HG03280 (cell line): Measurements from ENCODE around the gene EIF6.
"Not testable (repeated sequence)": the region's sequence is repeated elsewhere in the genome, so short reads cannot be mapped to it uniquely, and the experiment has no call there.

Experiments used
- ATAC-seq: cut with Tn5 transposase; IDR thresholded peaks from one replicate; pipeline ENCODE4 v1.9.1; 2021; ENCODE audit warnings: mild to moderate bottlenecking, moderate library complexity; ENCODE audit not compliant: unreplicated experiment

The EIF6 gene

DNA sequence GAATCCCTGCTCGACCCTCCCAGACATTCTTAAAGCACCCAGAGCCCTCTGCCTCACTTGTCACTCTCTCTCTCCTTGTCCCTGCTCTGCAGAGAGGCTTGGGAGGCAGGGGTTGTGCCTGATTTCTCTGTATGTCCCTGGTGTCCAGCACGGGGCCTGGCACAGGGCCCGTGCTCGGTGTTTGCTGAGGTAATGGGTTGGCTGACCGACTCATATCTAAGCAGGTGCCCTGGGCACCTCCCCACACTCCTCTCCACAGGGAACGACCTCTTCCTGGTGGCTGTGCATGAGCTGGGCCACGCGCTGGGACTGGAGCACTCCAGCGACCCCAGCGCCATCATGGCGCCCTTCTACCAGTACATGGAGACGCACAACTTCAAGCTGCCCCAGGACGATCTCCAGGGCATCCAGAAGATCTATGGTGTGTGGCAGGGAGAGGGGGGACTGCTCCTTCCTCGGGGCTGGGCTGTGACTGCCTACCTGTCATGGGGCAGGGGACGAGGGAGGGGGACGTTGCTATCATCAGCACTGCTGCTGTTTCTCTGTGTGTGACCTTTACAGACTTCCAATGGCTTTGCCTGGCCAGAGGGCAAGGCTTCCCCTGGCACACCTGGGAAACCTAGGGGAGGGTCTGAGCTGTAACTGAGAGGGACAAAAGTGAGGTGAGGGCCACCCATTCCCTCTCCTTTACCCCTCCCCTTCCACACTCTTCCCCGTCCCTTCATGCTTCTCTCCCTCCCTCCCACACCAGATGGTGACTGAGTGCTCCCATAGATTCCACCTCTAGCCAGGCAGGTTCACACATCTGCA is 20.8 kb downstream of the EIF6 start:
- no peak for ATAC-seq

DNA sequence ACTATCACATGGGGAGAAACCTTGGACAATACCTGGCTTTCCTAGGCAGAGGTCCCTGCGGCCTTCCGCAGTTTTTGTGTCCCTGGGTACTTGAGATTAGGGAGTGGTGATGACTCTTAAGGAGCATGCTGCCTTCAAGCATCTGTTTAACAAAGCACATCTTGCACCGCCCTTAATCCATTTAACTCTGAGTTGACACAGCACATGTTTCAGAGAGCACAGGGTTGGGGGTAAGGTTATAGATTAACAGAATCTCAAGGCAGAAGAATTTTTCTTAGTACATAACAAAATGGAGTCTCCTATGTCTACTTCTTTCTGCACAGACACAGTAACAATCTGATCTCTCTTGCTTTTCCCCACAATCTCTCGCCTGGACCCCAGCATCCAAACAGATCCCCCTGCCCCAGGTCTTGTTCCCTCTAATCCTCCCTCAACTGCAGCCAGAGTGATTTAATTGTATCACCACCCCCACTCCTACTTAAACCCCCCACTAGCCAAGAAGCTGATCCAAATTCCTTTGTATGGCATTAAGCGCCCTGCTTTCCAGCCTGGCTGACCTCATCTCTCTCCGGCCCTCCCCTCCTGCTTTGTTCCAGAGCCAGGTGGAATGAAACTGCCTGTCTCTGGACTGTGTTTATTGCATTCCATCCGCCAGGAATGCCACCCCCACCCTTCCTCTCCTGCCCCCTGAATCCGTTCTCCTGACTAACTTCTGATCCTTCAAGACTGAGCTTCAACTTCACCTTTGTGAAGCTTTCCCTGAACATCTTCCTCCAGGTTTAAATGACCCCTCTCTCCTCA is 21.6 kb downstream of the EIF6 start:
- not testable (repeated sequence) for ATAC-seq

DNA sequence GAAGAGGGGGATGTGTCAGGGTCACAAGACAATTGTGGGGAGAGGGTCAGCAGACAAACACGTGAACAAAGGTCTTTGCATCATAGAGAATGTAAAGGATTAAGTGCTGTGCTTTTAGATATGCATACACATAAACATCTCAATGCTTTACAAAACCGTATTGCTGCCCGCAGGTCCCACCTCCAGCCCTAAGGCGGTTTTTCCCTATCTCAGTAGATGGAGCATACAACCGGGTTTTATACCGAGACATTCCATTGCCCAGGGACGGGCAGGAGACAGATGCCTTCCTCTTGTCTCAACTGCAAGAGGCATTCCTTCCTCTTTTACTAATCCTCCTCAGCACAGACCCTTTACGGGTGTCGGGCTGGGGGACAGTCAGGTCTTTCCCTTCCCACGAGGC is 22.3 kb downstream of the EIF6 start:
- ATAC-seq: not testable (repeated sequence)

DNA sequence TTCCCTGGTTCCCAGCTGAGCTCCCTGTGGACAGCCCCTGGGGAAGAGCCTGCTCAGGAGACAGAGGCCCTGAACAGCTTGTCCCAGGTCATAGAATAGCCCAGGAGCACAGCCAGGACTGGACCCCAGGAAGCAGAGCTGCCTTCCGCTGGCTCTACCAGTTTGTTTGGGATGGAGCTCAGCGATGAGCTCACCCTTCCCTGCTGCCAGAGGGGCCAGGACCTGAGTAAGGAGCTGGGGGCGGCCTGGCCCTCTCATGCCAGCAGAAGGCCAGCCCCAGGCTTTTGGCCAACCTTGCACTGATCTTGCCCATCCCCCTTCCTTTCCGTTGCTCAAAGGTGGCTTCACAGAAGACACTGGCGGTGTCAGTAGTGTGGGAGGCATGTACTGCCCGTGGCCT is 24.1 kb downstream of the EIF6 start:
- ATAC-seq: no peak

DNA sequence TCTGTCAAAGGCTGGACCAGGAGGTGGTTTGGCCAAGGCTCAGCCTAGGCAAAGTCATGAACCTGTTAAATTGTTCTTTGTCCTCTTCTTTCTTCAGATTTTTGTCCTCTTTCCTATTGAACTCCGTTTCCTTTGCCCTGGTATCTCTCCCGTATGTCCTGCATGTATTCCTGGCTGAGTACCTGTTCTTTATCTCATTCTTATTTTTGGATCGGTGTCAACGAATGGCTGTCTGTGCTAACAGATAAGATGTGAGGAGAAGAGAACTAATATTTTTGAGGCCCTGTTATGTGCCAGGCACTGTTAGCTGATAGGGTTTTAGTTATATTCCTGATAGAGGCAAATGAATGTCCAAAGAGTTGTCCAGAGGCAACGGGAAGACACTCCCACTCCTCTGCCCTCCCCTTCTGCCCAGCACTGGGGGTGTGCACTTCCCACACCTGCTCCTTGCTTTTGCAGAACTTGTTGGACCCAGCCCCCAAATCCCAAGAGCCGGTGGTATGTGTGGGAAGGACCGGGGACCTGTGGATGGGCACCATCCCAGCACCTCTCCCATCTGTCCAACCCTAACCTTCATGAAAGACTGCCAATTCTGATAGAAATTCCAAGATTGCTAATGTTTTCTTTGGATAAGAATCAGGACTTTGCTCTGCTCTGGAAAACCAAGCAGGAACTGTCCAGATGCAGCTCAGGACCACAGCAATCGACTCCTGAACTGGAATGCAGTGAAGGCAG is 27.2 kb downstream of the EIF6 start:
- ATAC-seq: no peak

DNA sequence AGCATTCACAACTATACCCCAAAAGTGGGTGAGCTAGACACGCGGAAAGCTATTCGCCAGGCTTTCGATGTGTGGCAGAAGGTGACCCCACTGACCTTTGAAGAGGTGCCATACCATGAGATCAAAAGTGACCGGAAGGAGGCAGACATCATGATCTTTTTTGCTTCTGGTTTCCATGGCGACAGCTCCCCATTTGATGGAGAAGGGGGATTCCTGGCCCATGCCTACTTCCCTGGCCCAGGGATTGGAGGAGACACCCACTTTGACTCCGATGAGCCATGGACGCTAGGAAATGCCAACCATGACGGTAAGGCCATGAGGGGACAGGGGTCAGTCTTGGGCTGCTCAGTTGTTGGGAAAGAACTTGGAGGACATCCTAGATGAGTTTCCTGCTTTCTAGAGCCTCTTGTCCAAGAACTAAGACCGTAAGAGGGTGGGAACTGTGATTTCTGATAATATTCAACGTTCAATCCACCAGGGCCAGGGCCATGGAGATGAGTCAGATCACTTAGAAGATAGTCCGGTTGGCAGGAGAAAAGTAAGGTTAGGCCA is 30.0 kb downstream of the EIF6 start:
- ATAC-seq: no peak

DNA sequence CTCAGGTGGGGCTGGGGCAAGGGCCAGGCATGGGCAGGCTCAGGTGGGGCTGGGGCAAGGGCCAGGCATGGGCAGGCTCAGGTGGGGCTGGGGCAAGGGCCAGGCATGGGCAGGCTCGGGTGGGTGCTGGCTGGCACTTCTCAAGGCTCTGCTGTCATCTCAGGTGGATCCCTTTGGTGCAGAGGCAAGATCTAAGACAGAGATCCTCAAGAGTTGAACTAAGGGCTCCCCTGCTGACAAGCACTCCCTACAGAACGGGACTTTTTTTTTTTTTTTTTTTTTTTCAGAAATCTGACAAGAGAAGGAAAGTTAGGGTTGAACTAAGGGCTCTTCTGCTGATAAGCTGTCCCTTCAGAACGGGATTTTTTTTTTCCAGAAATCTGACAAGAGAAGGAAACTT is 31.6 kb downstream of the EIF6 start:
- ATAC-seq: no peak

DNA sequence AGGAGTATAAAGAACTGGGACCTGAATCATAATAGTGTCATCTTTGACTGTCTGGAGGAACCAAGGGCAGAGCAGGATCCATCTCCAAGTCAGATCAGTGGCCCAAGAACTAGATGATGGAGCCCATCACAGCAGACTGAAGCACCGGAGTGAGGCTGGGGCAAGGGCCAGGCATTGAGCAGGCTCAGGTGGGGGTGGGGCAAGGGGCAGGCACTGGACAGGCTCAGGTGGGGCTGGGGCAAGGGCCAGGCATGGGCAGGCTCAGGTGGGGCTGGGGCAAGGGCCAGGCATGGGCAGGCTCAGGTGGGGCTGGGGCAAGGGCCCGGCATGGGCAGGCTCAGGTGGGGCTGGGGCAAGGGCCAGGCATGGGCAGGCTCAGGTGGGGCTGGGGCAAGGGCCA is 32.0 kb downstream of the EIF6 start:
- ATAC-seq: not testable (repeated sequence)

DNA sequence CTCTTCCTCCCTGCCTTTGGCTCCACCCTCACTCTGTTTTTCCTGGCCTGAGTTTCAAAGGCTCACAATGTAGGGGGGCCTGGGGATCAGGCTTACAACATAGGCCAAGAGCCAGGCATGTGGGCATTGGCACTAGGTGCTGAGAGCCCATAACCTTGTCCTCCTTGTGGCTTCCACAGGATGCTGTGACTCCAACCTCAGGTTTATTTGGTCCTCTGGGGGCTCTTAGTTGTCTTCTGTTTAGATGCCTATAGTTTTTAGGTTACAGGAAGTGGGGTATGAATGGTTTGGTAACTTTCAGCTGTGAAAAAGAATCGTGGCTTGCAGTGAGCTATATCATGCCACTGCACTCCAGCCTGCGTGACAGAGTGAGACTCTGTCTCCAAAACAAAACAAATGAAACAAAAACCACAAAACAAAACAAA is 32.5 kb downstream of the EIF6 start:
- ATAC-seq: peak; percentile 74

DNA sequence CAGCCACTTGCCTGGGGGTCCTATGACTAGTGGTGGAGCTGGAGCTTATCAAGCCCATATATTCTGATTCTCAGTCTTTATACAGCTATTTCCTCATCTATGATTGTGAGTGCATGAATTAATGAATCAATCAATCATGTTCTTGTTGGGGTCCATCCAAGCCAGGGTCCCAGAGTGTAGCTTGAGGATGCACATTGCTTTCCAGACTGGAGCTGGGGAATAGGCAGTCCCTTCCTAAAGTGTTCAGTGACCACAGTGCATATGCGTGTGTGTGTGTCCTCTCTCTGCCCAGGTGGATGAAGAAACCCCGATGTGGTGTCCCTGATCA is 33.0 kb downstream of the EIF6 start:
- ATAC-seq: no peak

DNA sequence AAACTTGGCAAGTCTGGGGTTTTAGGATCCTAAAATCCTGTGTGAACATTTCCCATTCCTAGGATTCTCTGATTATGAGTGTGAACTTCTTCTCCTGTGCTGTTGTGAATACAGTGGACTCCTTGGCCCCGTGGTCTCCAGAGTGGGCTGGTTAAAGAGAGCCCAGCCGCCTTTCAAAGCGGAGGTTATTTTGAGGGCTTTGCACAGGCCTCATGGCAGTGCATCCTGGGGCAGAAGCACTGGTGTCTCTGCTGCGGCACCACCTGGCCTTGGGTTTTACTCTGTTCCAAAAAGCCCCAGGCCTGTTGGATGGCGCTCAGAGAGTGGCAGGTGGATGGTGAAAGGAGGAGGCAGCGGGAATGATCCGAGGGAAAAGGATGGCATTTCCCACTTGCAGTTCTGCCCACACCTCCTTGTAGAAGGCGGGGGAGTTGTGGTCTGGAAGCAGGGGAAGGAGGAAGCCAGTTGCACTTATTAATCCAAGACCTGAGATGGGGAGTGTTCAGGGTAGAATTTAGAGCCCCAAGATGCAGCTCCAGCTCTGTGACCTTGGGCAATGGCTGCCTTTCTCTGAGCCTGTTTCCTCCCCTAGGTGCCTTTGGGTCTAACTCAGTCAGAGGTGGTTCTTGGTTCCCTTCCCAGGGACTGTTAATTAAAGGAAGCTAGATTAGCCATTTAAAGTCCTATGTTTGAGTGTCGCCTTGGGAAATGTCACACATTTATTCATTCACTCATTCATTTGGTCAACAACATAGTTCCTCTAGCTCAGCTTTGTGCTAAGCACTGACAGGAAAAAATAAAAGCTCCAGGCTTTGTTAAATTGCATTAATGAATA is 35.7 kb downstream of the EIF6 start:
- ATAC-seq: no peak

DNA sequence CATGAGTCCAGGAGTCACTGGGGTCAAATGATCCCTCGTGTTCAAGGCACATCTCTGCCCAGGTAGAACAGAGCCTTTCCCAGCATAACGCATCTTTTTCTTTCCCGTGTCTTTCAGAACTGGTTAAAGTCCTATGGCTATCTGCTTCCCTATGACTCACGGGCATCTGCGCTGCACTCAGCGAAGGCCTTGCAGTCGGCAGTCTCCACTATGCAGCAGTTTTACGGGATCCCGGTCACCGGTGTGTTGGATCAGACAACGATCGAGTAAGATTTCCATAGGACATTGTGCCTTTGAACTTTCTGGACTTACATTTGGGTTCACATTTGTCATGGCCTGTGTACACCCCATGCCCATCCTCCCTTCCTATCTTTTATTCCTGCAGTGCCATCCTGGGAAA is 37.8 kb downstream of the EIF6 start:
- ATAC-seq: no peak

DNA sequence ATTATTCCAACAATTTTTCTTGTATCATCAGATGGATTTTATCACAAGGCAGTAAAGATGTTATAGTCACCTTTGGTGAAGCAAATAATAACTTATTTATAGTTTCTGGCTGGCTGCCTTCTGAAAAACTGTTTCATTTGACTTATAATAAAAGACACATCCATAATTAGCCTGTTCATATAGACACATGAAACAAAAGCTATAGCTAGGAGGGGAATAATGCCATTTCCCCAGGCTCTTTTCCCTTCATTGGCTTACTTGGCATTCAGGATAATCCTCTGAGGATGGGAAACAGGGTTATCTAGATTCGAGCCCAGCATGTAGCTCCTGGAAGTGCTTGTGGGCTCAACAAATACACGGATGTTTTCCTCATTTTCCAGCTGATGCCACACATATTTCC is 40.6 kb downstream of the EIF6 start:
- ATAC-seq: no peak

DNA sequence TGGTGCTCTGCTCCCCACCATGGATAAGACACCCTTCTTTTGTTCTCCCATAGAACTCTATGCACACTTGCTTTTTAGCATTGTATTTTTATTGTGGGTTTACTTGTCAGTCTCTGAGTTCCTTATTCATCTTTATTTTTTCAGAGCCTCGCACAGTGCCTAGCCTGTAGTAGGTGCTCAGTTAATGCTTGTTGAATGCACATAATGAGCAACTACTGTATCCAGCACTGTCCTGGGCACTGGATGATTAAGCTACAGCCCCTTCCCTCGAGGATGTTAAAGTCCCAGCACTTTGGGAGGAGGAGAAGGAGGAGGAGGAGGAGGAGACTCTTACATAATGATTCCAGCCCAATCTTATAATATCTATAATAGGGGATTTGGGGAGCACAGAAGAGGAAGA is 41.3 kb downstream of the EIF6 start:
- ATAC-seq: no peak

DNA sequence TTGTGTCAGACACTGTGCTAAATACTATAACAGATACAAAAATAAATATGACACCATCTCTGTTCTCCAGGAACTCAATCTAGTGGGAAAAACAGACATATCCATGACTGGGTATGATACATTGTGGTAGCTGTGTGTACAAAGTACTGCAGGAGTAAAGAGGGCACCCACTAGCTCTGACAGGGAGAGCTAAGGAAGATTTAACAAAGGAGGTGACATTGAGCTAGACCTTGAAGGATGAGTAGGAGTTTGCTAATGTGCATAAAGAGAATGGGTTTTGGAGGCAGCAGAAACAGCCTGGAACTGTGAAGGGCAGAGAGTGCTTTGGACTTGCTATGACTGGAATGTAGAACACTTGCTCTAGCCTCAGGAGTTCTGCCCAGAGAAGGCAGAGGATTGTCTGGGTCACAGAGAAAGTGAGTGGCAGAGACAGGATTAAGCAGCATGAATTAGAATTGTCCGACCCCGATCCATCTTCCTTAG is 43.7 kb downstream of the EIF6 start:
- no peak for ATAC-seq

DNA sequence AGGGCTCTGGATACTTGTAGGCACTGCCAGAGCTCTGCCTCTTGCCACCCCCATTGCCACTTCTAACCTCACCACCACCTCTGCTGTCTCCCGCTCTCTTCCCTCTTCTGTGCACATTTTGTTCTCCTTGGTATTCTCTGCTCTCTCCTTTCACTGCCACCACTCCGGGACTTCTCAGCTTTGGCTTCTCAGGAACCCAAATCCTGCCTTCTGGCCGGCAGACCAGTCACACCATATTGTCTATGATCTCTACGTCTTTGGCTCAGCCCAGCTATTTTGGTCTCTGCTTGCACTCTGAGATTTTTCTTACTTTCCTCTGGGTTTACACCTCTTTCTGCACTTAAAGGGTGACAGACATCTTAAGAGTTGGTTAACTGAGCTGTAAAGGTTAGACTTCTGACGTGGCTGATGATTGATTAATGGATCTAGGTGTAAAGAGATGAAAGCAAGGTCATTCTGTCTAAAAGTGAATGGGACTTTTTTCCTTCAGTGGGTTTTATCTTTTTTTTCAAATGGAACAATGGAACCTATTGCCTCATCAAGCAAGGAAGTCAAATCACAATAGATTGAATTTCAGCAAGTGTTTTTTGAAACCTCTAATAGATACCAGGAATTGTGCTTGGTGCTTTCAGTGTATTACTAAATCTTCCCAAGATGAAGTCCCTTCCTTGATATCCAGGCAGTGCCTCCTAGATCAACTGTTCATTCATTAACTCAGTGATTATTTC is 44.3 kb downstream of the EIF6 start:
- ATAC-seq: no peak

DNA sequence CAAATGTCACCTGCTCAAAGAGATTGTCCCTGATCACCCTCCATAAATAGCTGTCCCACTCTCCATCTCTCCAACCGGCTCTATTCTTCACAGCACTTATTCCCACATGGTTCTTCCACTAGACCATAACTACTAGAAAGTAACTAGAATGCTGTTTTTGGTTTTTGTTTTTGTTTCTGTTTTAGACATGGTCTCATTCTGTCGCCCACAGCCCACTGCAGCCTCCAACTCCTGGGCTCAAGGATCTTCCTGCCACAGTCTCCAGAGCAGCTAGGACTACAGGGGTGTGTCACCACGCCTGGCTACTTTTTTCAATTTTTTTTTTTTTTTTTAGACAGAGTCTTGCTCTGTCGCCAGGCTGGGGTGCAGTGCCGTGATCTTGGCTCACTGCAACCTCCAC is 45.8 kb downstream of the EIF6 start:
- no peak for ATAC-seq

DNA sequence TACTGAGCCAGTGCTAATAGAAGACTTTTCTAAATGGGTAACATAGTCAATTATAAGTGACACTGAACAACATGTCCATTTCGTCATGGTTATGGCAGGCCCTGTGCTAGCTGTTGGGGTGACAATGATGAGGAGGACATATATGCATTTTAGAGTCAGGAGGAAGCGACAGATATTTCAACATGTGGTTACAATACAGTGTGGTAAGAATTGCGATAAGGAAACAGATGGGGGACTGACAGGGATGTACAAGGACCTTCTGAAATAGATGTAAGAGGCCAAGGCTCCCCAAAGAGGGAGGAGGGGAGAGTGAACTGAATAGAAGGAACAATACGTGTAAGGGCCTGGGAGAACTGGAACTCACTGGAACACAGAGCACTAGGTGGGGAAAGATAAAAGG is 46.4 kb downstream of the EIF6 start:
- no peak for ATAC-seq

DNA sequence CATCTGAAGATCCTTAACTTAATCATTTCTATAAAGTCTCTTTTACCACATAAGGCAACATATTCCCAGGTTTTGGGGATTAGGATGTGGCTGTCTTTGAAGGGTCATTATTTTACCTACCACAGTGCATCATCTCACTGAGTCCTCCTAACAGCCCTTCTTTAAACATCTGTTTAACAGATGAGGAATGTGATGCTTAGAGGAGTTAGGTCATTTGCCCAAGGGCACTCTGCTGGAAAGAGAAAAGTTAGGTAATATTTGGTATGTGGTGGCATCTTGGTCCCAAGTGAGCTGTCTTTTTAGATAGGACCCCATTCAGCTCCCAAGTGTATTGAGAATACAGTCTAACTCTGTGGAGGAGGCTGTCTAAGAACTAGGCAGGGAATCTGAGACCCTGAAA is 47.1 kb downstream of the EIF6 start:
- no peak for ATAC-seq

DNA sequence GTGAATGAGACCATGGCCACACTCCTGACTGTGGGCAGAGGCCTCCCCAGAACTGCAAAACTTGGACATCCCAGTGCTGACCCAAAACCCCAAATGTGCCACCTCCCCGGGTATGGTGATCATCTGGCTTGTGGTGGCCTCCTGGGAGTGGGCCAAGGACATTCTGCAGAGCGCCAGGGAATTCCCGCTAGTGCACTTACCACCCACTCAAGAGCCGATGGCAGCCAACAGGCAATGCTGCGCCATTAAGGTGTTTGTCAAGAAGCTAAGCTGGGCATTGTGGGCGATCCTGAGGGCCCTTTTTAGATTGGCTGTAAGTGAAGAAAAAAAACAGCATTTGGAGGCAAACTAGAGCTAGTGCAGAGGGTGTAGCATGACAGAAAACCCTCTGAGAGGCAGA is 48.7 kb downstream of the EIF6 start:
- no peak for ATAC-seq
